Fibroblast of peridontal ligament (primary cell): Measurements from ENCODE around the gene NRROS.

Experiments
- DNase-seq: peaks from one replicate; pipeline ENCODE4 v3.0.0-alpha.2; 2010; ENCODE audit errors: extremely low read depth

Gene NRROS

GRCh38 chr3:196646666-196647216, 7.2 kb downstream of the NRROS start:
- DNase-seq, result no peak

GRCh38 chr3:196650740-196651311, 11.3 kb downstream of the NRROS start:
- peak; percentile 98 for DNase-seq

GRCh38 chr3:196651819-196652218, 12.3 kb downstream of the NRROS start:
- DNase-seq, result no peak

- no peak for DNase-seq
Measured at GRCh38 chr3:196652961-196653795, 13.7 kb downstream of the NRROS start.

GRCh38 chr3:196654006-196654734, 14.7 kb downstream of the NRROS start:
- no peak for DNase-seq

- no peak for DNase-seq
Measured at GRCh38 chr3:196654735-196655090, 15.2 kb downstream of the NRROS start.

GRCh38 chr3:196655496-196655895, 16.0 kb downstream of the NRROS start:
- DNase-seq, result no peak

- DNase-seq, result no peak
Measured at GRCh38 chr3:196656213-196656612, 16.7 kb downstream of the NRROS start.

GRCh38 chr3:196659901-196660351, 20.4 kb downstream of the NRROS start:
- DNase-seq, result no peak

GRCh38 chr3:196660381-196661166, 21.1 kb downstream of the NRROS start:
- no peak for DNase-seq

- DNase-seq, result no peak
Measured at GRCh38 chr3:196661400-196661799, 21.9 kb downstream of the NRROS start.

- no peak for DNase-seq
Measured at GRCh38 chr3:196662033-196662432, 22.5 kb downstream of the NRROS start.

GRCh38 chr3:196662711-196663571, 23.4 kb downstream of the NRROS start:
- peak; percentile 10 for DNase-seq

- peak; percentile 65 for DNase-seq
Measured at GRCh38 chr3:196666001-196666867, 26.7 kb downstream of the NRROS start.

- DNase-seq, result no peak
Measured at GRCh38 chr3:196667056-196667825, 27.7 kb downstream of the NRROS start.

- DNase-seq, result no peak
Measured at GRCh38 chr3:196670339-196670738, 30.8 kb downstream of the NRROS start.

GRCh38 chr3:196673632-196674031, 34.1 kb downstream of the NRROS start:
- DNase-seq, result no peak

- no peak for DNase-seq
Measured at GRCh38 chr3:196677353-196677752, 37.9 kb downstream of the NRROS start.

- DNase-seq, result no peak
Measured at GRCh38 chr3:196677931-196678330, 38.4 kb downstream of the NRROS start.
